SIG-M5 treated with dmso at 0.1 percent for 504 hours (cell line): Measurements from ENCODE around the gene FAM168A.
"Not testable (repeated sequence)": the region's sequence is repeated elsewhere in the genome, so short reads cannot be mapped to it uniquely, and the experiment has no call there.

Source experiments
- DNase-seq: peaks from one replicate; lab custom pipeline; 2025; ENCODE audit not compliant: unreplicated experiment; lab: John Stamatoyannopoulos, UW

Gene FAM168A

GRCh38 chr11:73596547-73596946 is 1.4 kb downstream of the FAM168A start:
- no peak for DNase-seq

DNA sequence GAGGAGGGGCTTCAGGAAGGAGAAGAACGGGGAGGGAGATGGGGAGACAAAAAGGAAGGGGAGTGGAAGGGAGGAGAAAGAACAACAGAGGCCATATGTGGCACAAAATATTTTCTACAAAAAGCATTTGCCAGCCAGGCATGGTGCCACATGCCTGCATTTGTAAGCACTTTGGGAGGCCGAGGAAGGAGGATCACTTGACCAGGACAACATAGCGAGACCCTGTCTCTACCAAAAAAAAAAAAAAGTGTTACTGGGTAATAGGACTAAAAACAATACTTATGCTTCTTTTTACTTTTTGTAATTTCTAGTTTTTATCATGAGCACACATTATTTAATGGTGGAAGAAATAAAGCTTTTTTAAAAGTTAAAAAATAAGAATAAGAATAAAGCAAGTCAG is 5.3 kb downstream of the FAM168A start:
- no peak for DNase-seq

GRCh38 chr11:73591743-73592142 is 6.2 kb downstream of the FAM168A start:
- no peak for DNase-seq

DNA sequence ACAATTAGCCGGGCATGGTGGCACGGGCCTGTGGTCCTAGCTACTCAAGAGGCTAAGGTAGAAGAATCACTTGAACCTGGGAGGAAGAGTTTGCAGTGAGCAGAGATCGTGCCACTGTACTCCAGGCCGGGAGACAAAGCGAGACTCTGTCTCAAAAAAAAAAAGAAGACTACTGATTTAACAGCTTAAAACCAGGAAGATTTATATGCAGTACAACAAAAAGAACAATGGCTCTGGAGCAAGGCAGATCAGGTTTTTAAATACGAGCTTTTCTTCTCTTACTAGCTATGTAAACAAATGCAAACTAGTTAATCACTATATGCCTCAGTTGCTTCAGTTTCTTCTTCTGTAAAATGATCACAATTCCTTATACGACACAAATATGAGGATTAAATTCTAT is 6.9 kb downstream of the FAM168A start:
- no peak for DNase-seq

DNA sequence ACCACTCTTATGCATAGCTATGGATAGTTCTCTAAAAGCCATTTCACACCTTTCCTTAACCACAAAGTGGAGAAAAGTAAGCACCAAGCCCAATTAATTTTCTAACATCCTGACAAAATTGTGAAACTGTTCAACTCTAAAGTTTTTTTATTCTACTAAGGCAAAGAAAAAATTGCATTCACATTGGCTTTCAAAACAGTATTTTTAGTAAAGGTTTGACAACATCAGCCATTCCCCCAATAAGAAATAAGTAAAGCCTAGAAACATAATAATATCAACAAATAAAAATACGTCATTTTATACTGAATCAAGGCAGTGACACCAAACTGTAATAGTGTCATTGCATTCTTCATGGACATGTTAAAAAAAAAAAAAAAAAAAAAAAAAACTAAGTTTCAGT is 11.1 kb downstream of the FAM168A start:
- no peak for DNase-seq

GRCh38 chr11:73585834-73586575 is 11.9 kb downstream of the FAM168A start:
- DNase-seq, result no peak

DNA sequence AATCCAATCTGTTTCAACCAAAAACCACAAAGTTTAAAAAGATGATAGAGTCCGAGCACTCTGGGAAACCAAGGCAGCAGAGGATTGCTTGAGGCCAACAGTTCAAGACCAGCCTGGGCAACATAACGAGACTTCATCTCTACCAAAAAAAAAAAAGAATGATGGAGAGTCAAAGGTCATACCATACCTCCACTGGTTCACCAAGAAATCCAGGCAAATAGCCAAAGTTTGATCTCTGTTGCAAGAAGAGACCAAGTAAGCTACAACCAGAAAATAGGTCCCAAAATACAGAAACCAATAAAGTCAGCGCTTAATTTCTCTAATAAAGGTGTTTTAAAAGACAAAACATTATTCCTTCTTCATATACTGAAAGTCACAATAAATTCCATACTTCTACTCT is 13.1 kb downstream of the FAM168A start:
- DNase-seq, result no peak

DNA sequence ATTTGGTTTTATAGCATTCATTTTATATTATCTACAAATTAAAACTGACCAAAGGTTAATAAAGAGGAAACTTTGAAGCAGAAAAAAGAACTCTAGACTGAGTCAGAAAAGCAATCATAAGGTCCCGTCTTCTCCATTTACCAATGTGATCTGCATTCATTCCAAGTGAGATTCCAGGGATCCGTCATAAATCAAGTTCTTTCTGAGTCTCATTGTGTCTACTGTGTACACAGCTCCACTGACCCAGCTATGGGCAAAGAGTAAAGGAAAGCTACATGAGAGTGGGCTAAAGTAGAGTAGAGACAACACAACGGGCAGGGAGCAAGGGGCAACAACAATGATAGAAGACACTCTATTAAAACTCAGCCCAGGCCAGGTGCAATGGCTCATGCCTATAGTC is 15.3 kb downstream of the FAM168A start:
- DNase-seq, result no peak

DNA sequence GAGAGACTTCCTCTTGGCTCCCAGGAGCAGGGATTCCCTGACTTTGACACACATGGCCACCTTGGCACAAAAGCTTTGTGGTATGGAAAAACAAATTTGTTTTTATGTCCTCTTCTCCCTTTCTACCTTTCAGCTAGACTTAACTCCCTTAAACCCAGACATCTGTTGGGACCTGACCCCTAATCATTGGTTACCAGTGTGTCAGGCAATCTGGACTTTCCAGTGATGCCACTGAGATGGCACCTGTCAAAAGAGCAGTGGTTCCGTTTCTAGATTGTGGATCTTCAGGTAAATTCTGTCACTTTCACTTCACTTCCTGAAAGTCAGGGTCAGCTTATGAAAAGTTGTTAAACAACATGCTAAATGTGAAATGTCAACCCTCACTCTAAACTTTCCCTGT is 17.2 kb downstream of the FAM168A start:
- not testable (repeated sequence) for DNase-seq

DNA sequence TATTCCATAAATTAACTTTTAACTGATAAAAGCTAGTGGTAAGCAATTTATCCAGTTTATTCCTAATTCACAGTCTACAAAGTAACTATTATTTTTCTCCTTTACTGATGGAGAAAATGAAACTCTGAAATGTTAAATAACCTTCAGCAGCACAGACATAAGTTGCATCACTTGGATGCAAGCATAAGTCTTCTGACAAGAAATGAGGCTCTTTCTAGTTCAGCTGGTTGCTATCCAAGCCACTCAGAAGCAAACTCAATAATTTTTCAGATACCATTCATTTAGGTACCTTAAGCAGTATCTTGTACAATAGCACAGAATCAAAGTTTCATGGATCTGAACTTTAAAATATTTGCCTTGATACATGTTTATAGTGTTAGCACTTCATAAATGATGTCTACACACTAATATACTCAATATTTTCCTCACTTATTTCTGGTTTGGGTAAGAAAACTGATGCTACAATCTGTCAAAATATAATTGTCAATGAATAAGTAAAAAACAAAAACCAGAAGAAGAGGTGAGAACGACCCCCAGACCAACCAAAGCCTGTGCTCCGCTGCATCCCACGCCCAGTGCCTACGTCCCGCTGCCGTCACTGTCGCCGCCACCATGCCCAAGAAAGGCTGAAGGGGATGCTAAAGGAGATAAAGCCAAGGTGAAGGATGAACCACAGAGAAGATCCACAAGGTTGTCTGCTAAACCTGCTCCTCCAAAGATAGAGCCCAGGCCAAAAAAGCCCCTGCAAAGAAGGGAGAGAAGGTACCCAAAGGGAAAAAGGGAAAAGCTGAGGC is 18.1 kb downstream of the FAM168A start:
- no peak for DNase-seq

DNA sequence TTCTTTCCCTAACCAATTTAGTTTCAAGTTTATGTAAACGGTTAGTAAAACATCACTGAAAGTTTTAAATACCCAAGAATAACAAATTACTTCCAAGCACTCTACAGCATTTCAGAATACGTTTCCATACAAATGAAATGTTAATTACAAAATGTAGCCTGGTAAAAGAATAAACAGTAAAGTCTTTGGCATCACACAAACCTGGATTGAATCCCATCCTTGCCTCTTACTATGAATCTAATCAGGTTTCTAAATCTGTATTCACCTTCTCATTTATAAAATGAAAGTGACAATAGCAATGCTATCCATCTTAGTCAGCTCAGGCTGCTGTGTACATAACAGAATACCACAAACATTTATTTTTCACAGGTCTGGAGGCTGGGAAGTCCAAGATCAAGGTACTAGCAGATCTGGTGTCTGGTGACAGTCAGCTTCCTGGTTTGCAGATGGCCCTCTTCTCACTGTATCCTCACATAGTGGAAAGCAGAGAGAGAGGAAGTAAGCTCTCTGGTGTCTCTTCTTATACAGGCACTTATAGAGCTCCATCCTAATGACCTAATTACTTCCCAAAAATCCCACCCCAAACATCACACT is 19.2 kb downstream of the FAM168A start:
- peak; percentile 3 for DNase-seq

DNA sequence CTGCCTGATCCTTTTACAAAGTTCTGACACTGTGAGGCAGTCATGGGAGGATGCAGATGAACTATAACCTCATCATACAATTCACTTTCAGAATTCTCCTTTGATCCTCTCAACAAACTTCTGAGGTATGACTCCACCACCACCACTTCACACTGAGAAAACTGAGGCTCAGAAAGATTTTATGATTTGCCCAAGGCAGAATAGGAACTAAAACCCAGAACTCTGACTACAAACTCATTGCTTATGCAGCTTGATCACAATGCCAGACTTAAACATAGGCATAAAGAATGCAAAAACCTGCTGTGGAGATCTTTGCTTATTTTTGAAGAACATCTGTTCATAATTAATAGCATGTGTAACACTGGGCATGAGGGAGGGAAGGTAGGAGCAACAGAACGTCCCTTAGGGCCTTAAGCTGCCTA is 20.4 kb downstream of the FAM168A start:
- no peak for DNase-seq

GRCh38 chr11:73576185-73576614 is 21.7 kb downstream of the FAM168A start:
- DNase-seq, result no peak

- DNase-seq, result not testable (repeated sequence)
Measured at GRCh38 chr11:73571982-73572381, 25.9 kb downstream of the FAM168A start.

DNA sequence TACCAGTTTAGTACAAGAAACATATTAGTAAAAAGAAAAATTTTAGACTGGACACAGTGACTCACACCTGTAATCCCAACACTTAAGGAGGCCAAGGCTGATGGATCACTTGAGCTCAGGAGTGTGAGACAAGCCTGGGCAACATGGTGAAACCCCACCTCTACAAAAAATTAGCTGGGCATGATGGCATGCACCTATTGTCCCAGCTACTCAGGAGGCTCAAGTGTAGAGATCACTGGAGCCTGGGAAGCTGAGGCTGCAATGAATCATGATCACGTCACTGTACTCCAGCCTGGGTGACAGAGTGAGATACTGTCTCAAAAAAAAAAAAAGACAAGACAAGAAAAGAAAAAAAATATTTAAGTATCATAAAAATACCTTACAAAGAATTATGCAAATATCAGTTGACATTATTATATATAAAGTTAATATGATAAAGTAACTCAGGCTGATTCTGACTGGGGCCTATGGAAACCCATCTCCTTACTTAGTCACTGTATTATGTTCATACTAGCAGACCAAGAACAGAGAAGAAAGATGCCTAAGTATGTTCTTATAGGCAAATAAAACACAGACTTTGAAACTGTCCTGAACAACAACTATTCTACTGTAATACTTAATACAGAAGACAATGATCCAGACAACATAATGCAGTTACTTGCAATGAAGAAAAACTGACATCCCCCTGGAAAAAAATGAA is 27.3 kb downstream of the FAM168A start:
- DNase-seq, result no peak

- DNase-seq, result no peak
Measured at GRCh38 chr11:73566977-73567755, 30.7 kb downstream of the FAM168A start.

GRCh38 chr11:73566422-73566821 is 31.5 kb downstream of the FAM168A start:
- no peak for DNase-seq

DNA sequence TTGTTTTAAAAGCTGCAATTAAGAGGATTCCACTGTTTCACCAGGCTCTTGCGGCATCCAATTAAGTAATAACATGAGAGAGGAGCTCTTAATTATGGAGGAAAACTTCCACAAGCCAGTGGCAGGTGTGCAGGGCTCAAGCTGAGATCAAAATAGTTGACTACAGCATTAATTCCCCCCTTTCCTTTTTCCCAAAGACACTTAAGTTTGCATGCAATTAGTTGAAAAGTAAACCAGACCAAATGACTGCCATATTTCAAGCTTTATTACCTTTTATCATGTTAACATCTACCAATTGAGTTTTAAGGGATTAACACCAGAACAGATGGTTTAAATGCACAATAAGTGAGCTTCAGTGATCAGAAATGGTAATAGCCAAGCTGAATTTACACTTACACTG is 32.1 kb downstream of the FAM168A start:
- no peak for DNase-seq

GRCh38 chr11:73564903-73565302 is 33.0 kb downstream of the FAM168A start:
- no peak for DNase-seq

- no peak for DNase-seq
Measured at GRCh38 chr11:73563539-73564200, 34.2 kb downstream of the FAM168A start.
